22Rv1 (cell line): ENCODE results near the gene RASSF8.

Experiments
- CTCF ChIP-seq: fragments of 450-650 bp; IDR thresholded peaks from 2 replicates; pipeline ENCODE4 v1.5.1; 2017; ENCODE audit warnings: mild to moderate bottlenecking
- ZFX ChIP-seq: fragments of 450-650 bp; IDR thresholded peaks from 2 replicates; pipeline ENCODE4 v1.6.1; 2017; ENCODE audit warnings: antibody characterized with exemption, borderline replicate concordance

GRCh38 chr12:26044007-26044394 lies 85.5 kb downstream of the RASSF8 start:
- TF ChIP-seq CTCF (no peak), ZFX (no peak)
